Activated CD4-positive, alpha-beta T cell treated with anti-CD3 and anti-CD28 coated beads, Interleukin-2, amount 10 ng/mL, durations not matched to agents 7 days and 5 days (primary cell): Measurements from ENCODE around the gene SND1. TPM values are rescaled to one million over a fixed set of nuclear protein-coding genes. Genes with fewer than 3 reads are reported as not detected.

Experiments
- CTCF ChIA-PET: fragments of 350-600 bp; sonication (Branson Sonifier 250); formaldehyde crosslinking; loops from one replicate; lab custom pipeline; 2021; ENCODE audit warnings: antibody characterized with exemption; lab: Charles Lee
- POLR2A ChIA-PET: fragments of 350-600 bp; sonication (Branson Sonifier 250); formaldehyde crosslinking; loops from one replicate; lab custom pipeline; 2021; ENCODE audit warnings: antibody characterized with exemption; lab: Charles Lee
- DNase-seq: peaks from one replicate; pipeline ENCODE4 v3.0.0-alpha.2; 2020
- H3K27ac Mint-ChIP-seq: one replicate; pipeline ENCODE4 v1.8.0; 2021; ENCODE audit warnings: mild to moderate bottlenecking, moderate library complexity, mixed read lengths
- H3K27me3 Mint-ChIP-seq: one replicate; pipeline ENCODE4 v1.8.0; 2021; ENCODE audit warnings: mixed read lengths
- H3K36me3 Mint-ChIP-seq: one replicate; pipeline ENCODE4 v1.8.0; 2021; ENCODE audit warnings: low read depth, mixed read lengths
- H3K4me1 Mint-ChIP-seq: one replicate; pipeline ENCODE4 v1.8.0; 2021; ENCODE audit warnings: mixed read lengths
- H3K4me3 Mint-ChIP-seq: one replicate; pipeline ENCODE4 v1.8.0; 2021; ENCODE audit warnings: mild to moderate bottlenecking, moderate library complexity, mixed read lengths
- H3K9me3 Mint-ChIP-seq: one replicate; pipeline ENCODE4 v1.8.0; 2021; ENCODE audit warnings: mixed read lengths
- total RNA-seq, 2 experiments: library from RNA; stranded (reverse); gene quantifications; one replicate each; pipeline ENCODE4 v1.2.3, GENCODE V29; 2021

Gene SND1
- total RNA-seq, 2 experiments from 2014 or later: 141 to 163 TPM

- Mint-ChIP-seq H3K4me3 (no peak overlapping the region), H3K27ac (no peak overlapping the region), H3K9me3 (no peaks in the 10 kb centered on the region), H3K4me1 (peaks cover 2% of the 10 kb centered on the region), H3K27me3 (no peaks in the 10 kb centered on the region), H3K36me3 (peaks cover 11% of the 10 kb centered on the region)
- ChIA-PET CTCF (interaction anchor here (0.6 to 1.1 kb wide), 4 partner anchors 9 to 34 kb away, joined by 3 to 4 read pairs (median 3); no protein-coding TSS in a partner anchor), POLR2A (no interaction called here)
- no peak for DNase-seq
Observed at GRCh38 chr7:128092221-128092620, 440.2 kb downstream of the SND1 start.

GRCh38 chr7:128093614-128094570 is 441.9 kb downstream of the SND1 start:
- Mint-ChIP-seq H3K4me3 (no peak overlapping the region), H3K27ac (no peak overlapping the region), H3K36me3 (peaks cover 11% of the 10 kb centered on the region), H3K9me3 (no peaks in the 10 kb centered on the region), H3K27me3 (no peaks in the 10 kb centered on the region), H3K4me1 (no peaks in the 10 kb centered on the region)
- DNase-seq: no peak
- ChIA-PET POLR2A (interaction anchor here (0.7 kb wide), 1 partner anchor 305 kb away, joined by 3 read pairs; no protein-coding TSS in a partner anchor), CTCF (interaction anchor here (0.6 to 1.7 kb wide), 3 partner anchors 10 to 56 kb away, joined by 4 to 7 read pairs (median 4); no protein-coding TSS in a partner anchor)

- DNase-seq: no peak
- no peaks in the 10 kb centered on the region for H3K9me3 Mint-ChIP-seq
- no peaks in the 10 kb centered on the region for H3K27me3 Mint-ChIP-seq
- peaks cover 11% of the 10 kb centered on the region for H3K36me3 Mint-ChIP-seq
- no peaks in the 10 kb centered on the region for H3K4me1 Mint-ChIP-seq
- H3K4me3 Mint-ChIP-seq: no peak overlapping the region
- CTCF ChIA-PET: interaction anchor here (1.7 kb wide), 1 partner anchor 9 kb away, joined by 7 read pairs; no protein-coding TSS in a partner anchor
- no peak overlapping the region for H3K27ac Mint-ChIP-seq
- POLR2A ChIA-PET: no interaction called here
Observed at GRCh38 chr7:128094686-128095085, 442.7 kb downstream of the SND1 start.

GRCh38 chr7:128097211-128097731 is 445.3 kb downstream of the SND1 start:
- Mint-ChIP-seq H3K9me3 (no peaks in the 10 kb centered on the region), H3K4me3 (no peak overlapping the region), H3K27ac (no peak overlapping the region), H3K4me1 (peaks cover 7% of the 10 kb centered on the region), H3K36me3 (peaks cover 6% of the 10 kb centered on the region), H3K27me3 (no peaks in the 10 kb centered on the region)
- no peak for DNase-seq
- ChIA-PET POLR2A (no interaction called here), CTCF (interaction anchor here (1.1 kb wide), 1 partner anchor 9 kb away, joined by 4 read pairs; no protein-coding TSS in a partner anchor)

GRCh38 chr7:128098629-128099028 is 446.6 kb downstream of the SND1 start:
- POLR2A ChIA-PET: no interaction called here
- Mint-ChIP-seq H3K36me3 (peaks cover 6% of the 10 kb centered on the region), H3K9me3 (no peaks in the 10 kb centered on the region), H3K27me3 (no peaks in the 10 kb centered on the region), H3K4me3 (no peak overlapping the region), H3K27ac (no peak overlapping the region), H3K4me1 (peaks cover 13% of the 10 kb centered on the region)
- no peak for DNase-seq
- CTCF ChIA-PET: interaction anchor here (1.4 kb wide), 1 partner anchor 17 kb away, joined by 3 read pairs; no protein-coding TSS in a partner anchor

GRCh38 chr7:128099204-128099671 is 447.2 kb downstream of the SND1 start:
- ChIA-PET POLR2A (no interaction called here), CTCF (interaction anchor here (1.4 kb wide), 1 partner anchor 17 kb away, joined by 3 read pairs; no protein-coding TSS in a partner anchor)
- peaks cover 15% of the 10 kb centered on the region for H3K4me1 Mint-ChIP-seq
- H3K36me3 Mint-ChIP-seq: peaks cover 6% of the 10 kb centered on the region
- no peak overlapping the region for H3K4me3 Mint-ChIP-seq
- H3K27ac Mint-ChIP-seq: no peak overlapping the region
- no peaks in the 10 kb centered on the region for H3K9me3 Mint-ChIP-seq
- H3K27me3 Mint-ChIP-seq: no peaks in the 10 kb centered on the region
- no peak for DNase-seq

- CTCF ChIA-PET: no interaction called here
- no peak for DNase-seq
- peaks cover 6% of the 10 kb centered on the region for H3K36me3 Mint-ChIP-seq
- H3K4me3 Mint-ChIP-seq: no peak overlapping the region
- POLR2A ChIA-PET: no interaction called here
- H3K27me3 Mint-ChIP-seq: peaks cover 3% of the 10 kb centered on the region
- H3K27ac Mint-ChIP-seq: no peak overlapping the region
- H3K9me3 Mint-ChIP-seq: no peaks in the 10 kb centered on the region
- H3K4me1 Mint-ChIP-seq: peaks cover 19% of the 10 kb centered on the region
Observed at GRCh38 chr7:128100225-128100948, 448.4 kb downstream of the SND1 start.

GRCh38 chr7:128100949-128101713 is 449.1 kb downstream of the SND1 start:
- DNase-seq: no peak
- CTCF ChIA-PET: interaction anchor here (0.6 to 0.8 kb wide), 2 partner anchors 9 to 49 kb away, joined by 3 read pairs; no protein-coding TSS in a partner anchor
- no peaks in the 10 kb centered on the region for H3K36me3 Mint-ChIP-seq
- H3K27ac Mint-ChIP-seq: no peak overlapping the region
- H3K4me3 Mint-ChIP-seq: no peak overlapping the region
- H3K27me3 Mint-ChIP-seq: peaks cover 3% of the 10 kb centered on the region
- peaks cover 19% of the 10 kb centered on the region for H3K4me1 Mint-ChIP-seq
- no peaks in the 10 kb centered on the region for H3K9me3 Mint-ChIP-seq
- POLR2A ChIA-PET: no interaction called here

GRCh38 chr7:128102490-128103291 is 450.7 kb downstream of the SND1 start:
- ChIA-PET CTCF (interaction anchor here (0.6 to 0.7 kb wide), 2 partner anchors 8 to 10 kb away, joined by 3 read pairs; no protein-coding TSS in a partner anchor), POLR2A (no interaction called here)
- DNase-seq: no peak
- peaks cover 3% of the 10 kb centered on the region for H3K27me3 Mint-ChIP-seq
- H3K4me3 Mint-ChIP-seq: peak overlapping the region; percentile 14
- peaks cover 32% of the 10 kb centered on the region for H3K4me1 Mint-ChIP-seq
- no peaks in the 10 kb centered on the region for H3K9me3 Mint-ChIP-seq
- H3K36me3 Mint-ChIP-seq: no peaks in the 10 kb centered on the region
- no peak overlapping the region for H3K27ac Mint-ChIP-seq

GRCh38 chr7:128103498-128104107 is 451.6 kb downstream of the SND1 start:
- Mint-ChIP-seq H3K27ac (peak overlapping the region; percentile 83), H3K27me3 (peaks cover 3% of the 10 kb centered on the region), H3K36me3 (no peaks in the 10 kb centered on the region), H3K9me3 (no peaks in the 10 kb centered on the region), H3K4me1 (peaks cover 39% of the 10 kb centered on the region), H3K4me3 (peak overlapping the region; percentile 78)
- ChIA-PET CTCF (interaction anchor here (0.7 to 1.3 kb wide), 3 partner anchors 9 to 17 kb away, joined by 3 to 7 read pairs (median 5); no protein-coding TSS in a partner anchor), POLR2A (no interaction called here)
- DNase-seq: peak; percentile 29
